GM12878 (cell line): ENCODE results near the gene SNX3.

Experiments
- KAT2A ChIP-seq: conservative IDR thresholded peaks from 2 replicates; pipeline ENCODE4 v1.6.1; 2011; ENCODE audit warnings: low read depth, low read length; ENCODE audit not compliant: control insufficient read depth
- NFIC ChIP-seq: IDR thresholded peaks from 2 replicates; pipeline ENCODE4 v1.6.1; 2012; ENCODE audit warnings: low read depth, mild to moderate bottlenecking, inconsistent platforms, low read length, moderate library complexity
- POLR2AphosphoS5 ChIP-seq: IDR thresholded peaks from 2 replicates; pipeline ENCODE4 v1.6.1; 2011; ENCODE audit warnings: mild to moderate bottlenecking, low read length, inconsistent platforms
- SUPT20H ChIP-seq: IDR thresholded peaks from 2 replicates; pipeline ENCODE4 v1.6.1; 2011; ENCODE audit warnings: low read depth, mild to moderate bottlenecking, low read length, moderate library complexity, borderline replicate concordance; ENCODE audit not compliant: control insufficient read depth

DNA sequence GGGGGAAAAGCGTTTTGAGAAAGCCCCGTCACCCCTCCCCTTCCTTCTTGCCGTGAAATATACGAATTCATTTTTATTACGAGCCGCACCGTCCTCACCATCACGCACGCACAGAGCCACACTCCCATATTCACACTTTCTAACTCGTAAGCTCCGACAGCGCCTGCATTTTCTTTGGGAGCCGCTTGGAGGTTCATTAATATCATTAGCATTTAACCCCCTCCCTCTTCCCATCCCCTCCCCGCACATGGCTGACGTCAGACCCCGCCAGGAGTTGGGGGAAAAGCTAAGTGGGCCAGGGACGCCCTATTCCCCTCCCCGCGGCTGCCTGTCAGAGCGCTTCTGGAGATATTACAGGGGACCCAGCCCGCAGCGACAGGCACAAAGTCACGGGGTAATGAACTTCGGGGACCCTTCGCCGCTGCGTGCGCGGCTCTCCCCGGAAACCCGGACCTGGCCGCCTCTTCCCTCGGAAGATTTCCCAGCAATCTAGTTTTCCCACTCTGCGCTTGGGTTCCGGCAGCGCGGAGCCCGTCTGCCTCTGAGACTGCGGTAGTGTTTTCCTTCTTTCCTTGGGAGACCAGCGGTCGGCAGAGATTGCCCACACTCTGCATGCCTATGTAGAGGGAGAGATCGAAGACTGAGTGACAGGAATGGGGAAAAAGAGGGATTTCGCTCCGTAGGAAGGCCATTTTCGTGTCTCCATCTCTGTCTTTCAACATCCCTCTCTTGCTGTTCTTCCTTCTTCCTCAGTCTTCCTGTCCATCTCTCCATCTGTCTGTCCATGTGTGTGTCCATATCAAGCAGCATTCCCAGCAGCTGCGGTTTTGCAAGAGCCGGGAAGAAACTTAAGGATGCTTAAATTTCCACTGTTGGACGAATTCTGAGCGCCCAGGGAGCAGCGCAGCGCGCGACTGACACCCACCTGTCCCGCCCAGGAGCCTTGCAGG is 94.9 kb downstream of the SNX3 start, which contains the start of gene NR2E1:
- TF ChIP-seq POLR2AphosphoS5: no peak
- no peak for TF ChIP-seq KAT2A
- no peak for TF ChIP-seq SUPT20H
- no peak for TF ChIP-seq NFIC
